IgD-negative memory B cell (primary cell): ENCODE results near the gene PHLDB3. TPM values are rescaled to one million over a fixed set of nuclear protein-coding genes. Genes with fewer than 3 reads are reported as not detected.
A peak's percentile ranks its signal among the peaks of the same experiment; 100 is the strongest.
"Not testable (repeated sequence)": the region's sequence is repeated elsewhere in the genome, so short reads cannot be mapped to it uniquely, and the experiment has no call there.

ENCODE experiments used
- H3K27ac Mint-ChIP-seq, 3 donors: one replicate each; pipeline ENCODE4 v1.8.0; 2020 to 2022; ENCODE audit warnings: mild to moderate bottlenecking in 3 of 3, mixed read lengths in 3 of 3, moderate library complexity in 1 of 3
- H3K27me3 Mint-ChIP-seq: one replicate; pipeline ENCODE4 v1.8.0; 2021; ENCODE audit warnings: mixed read lengths
- H3K36me3 Mint-ChIP-seq: one replicate; pipeline ENCODE4 v1.8.0; 2020; ENCODE audit warnings: mild to moderate bottlenecking, mixed read lengths
- H3K4me1 Mint-ChIP-seq, 3 donors: one replicate each; pipeline ENCODE4 v1.8.0; 2020 to 2022; ENCODE audit warnings: mixed read lengths in 3 of 3, mild to moderate bottlenecking in 1 of 3
- H3K4me3 Mint-ChIP-seq, 4 donors: one replicate each; pipeline ENCODE4 v1.8.0; 2020 to 2022; ENCODE audit warnings: mild to moderate bottlenecking in 4 of 4, mixed read lengths in 4 of 4, moderate library complexity in 3 of 4
- H3K9me3 Mint-ChIP-seq, 3 donors: one replicate each; pipeline ENCODE4 v1.8.0; 2020 to 2021; ENCODE audit warnings: mixed read lengths in 3 of 3, mild to moderate bottlenecking in 1 of 3
- polyA plus RNA-seq: library from polyadenylated mRNA; unstranded; fragments of 300-500 nt; fragmentation: Illumina TruSeq; gene quantifications from one replicate; pipeline ENCODE4 v1.2.3, GENCODE V29; 2021

The PHLDB3 gene
- polyA plus RNA-seq, 1 donor from 2014 or later: 6.8 TPM

GRCh38 chr19:43534816-43535761 lies 30.5 kb upstream of the PHLDB3 start:
- H3K9me3 Mint-ChIP-seq: peaks cover 0 to 10% (median 6%) of the 10 kb centered on the region in 3 donors
- no peaks in the 10 kb centered on the region for H3K27me3 Mint-ChIP-seq
- peaks cover 6 to 14% (median 12%) of the 10 kb centered on the region in 3 donors for H3K4me1 Mint-ChIP-seq
- peak overlapping the region; percentile 78 to 96 (median 92) for H3K27ac Mint-ChIP-seq
- H3K4me3 Mint-ChIP-seq: peak overlapping the region in 2 of 4 donors; percentile 56 to 79
- peaks cover 10% of the 10 kb centered on the region for H3K36me3 Mint-ChIP-seq

DNA sequence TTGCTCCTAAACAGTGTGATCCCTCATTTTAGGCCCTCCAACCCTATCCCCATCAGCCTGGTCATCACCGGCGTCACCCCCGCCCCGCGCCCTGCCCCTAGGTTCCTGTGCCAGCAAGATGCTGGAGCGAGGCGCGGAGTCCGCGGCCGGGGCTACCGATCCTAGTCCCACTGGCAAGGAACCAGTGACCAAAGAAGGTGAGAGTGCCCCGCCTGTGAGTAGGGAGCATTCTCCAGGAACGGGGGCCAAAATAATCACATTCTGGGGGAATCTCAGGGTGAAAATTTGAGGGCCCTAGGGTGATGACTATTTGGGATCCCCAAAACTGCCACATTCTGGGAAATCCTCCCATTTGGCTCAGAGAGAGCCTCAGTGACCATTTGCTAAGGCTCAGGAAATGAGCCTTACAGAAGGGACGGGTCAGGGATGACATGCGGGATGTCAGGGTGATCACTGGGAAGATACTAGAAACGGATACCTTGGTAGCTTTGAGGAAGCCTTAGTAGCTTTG lies 29.8 kb upstream of the PHLDB3 start:
- Mint-ChIP-seq H3K36me3 (peaks cover 10% of the 10 kb centered on the region), H3K4me3 (peak overlapping the region; percentile 74 to 96 (median 93)), H3K9me3 (peaks cover 0 to 10% (median 5%) of the 10 kb centered on the region in 3 donors), H3K4me1 (peaks cover 6 to 14% (median 12%) of the 10 kb centered on the region in 3 donors), H3K27ac (peak overlapping the region in 2 of 3 donors; percentile 96 to 97), H3K27me3 (no peaks in the 10 kb centered on the region)

GRCh38 chr19:43533546-43534304 lies 29.2 kb upstream of the PHLDB3 start:
- Mint-ChIP-seq H3K4me3 (peak overlapping the region; percentile 92 to 98 (median 95)), H3K27me3 (no peaks in the 10 kb centered on the region), H3K36me3 (peaks cover 5% of the 10 kb centered on the region), H3K9me3 (peaks cover 0 to 5% (median 2%) of the 10 kb centered on the region in 3 donors), H3K4me1 (peaks cover 6 to 14% (median 12%) of the 10 kb centered on the region in 3 donors), H3K27ac (peak overlapping the region; percentile 76 to 97 (median 96))

- H3K9me3 Mint-ChIP-seq: no peaks in the 10 kb centered on the region
Observed at GRCh38 chr19:43532962-43533545, 28.5 kb upstream of the PHLDB3 start, which contains the start of gene ZNF575. Gene ZNF575 (plus strand): TSS chr19:43533188. CDS start chr19:43534423, 1,235 bp downstream.

DNA sequence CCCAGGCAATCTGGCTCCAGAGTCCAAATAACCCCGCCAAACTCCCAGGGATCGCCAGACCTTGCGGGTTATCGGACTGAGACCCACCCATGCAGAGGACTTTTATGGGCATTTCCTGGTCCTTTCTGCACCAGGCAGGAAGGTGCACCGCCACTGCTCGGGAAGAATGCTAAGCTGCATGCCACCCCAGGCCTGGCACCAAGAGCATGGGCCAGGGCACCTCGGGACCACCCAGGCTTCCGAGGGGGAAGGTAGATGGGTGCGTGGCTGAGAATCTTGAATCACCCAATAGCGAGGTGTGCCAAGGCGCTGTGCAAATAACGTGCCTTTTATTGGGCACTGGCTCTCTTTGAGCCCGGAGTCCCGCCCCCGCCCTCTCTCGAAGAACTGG lies 28.0 kb upstream of the PHLDB3 start:
- peaks cover 6 to 14% (median 12%) of the 10 kb centered on the region in 3 donors for H3K4me1 Mint-ChIP-seq

More at GRCh38 chr19:43532962-43533545, 28.5 kb upstream of the PHLDB3 start, which contains the start of gene ZNF575:
- Mint-ChIP-seq H3K36me3 (no peaks in the 10 kb centered on the region), H3K4me3 (peak within 1 kb of the TSS; percentile 92 to 98 (median 96)), H3K27ac (peak within 1 kb of the TSS; percentile 76 to 97 (median 96)), H3K27me3 (no peaks in the 10 kb centered on the region), H3K4me1 (peaks cover 6 to 14% (median 12%) of the 10 kb centered on the region in 3 donors)

DNA sequence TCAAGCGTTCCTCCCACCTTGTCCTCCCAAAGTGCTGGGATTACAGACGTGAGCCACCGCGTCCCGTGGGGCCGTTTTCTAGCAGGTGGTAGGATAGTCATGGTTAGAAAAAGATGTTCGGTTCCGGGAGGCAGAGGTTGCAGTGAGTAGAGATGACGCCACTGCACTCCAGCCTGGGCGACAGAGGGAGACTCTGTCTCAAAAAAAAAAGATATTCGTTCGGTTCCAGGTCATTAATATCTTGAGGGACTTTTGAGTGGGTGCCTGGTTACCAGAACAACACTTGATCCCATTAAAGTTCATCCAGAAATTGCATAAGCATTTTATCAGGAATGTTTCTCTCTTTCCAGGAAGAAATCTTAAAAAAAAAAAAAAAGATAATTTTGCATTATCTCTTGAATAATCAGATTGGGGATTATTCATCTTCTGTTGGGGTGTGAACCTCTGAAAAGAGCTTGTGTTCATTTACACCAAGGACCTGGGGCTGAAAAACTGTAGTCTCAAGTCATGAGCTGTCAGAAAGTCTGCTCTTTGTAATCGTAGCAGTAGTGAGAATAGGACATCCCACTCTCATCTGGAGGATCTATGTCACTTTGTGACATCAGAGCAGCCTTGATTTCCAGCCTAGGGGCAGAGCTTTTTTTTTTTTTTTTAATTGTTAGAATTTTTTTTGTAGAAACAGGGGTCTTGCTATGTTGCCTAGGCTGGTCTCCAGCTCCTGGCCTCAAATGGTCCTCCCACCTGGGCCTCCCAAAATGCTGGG lies 23.5 kb upstream of the PHLDB3 start:
- Mint-ChIP-seq H3K4me1 (peaks cover 6 to 22% (median 11%) of the 10 kb centered on the region in 3 donors), H3K36me3 (no peaks in the 10 kb centered on the region), H3K9me3 (no peaks in the 10 kb centered on the region), H3K27ac (no peak overlapping the region), H3K4me3 (peak overlapping the region in 3 of 4 donors; percentile 16 to 96 (median 63)), H3K27me3 (no peaks in the 10 kb centered on the region)

More for the DNA sequence above, 28.0 kb upstream of the PHLDB3 start:
- H3K9me3 Mint-ChIP-seq: no peaks in the 10 kb centered on the region
- no peaks in the 10 kb centered on the region for H3K36me3 Mint-ChIP-seq
- peak overlapping the region; percentile 92 to 97 (median 94) for H3K4me3 Mint-ChIP-seq
- no peaks in the 10 kb centered on the region for H3K27me3 Mint-ChIP-seq
- H3K27ac Mint-ChIP-seq: peak overlapping the region; percentile 76 to 96 (median 96)

GRCh38 chr19:43526884-43527859 lies 22.6 kb upstream of the PHLDB3 start, which contains the start of gene ETHE1:
Gene ETHE1 (minus strand): TSS chr19:43527201. CDS start chr19:43527177, 24 bp downstream.
- Mint-ChIP-seq H3K36me3 (no peaks in the 10 kb centered on the region), H3K9me3 (no peaks in the 10 kb centered on the region), H3K27me3 (no peaks in the 10 kb centered on the region), H3K4me1 (peaks cover 6 to 19% (median 6%) of the 10 kb centered on the region in 3 donors), H3K27ac (peak within 1 kb of the TSS in 2 of 3 donors; percentile 4 to 86), H3K4me3 (peak within 1 kb of the TSS; percentile 63 to 96 (median 90))

- no peaks in the 10 kb centered on the region for H3K36me3 Mint-ChIP-seq
- H3K4me1 Mint-ChIP-seq: peaks cover 6 to 19% (median 6%) of the 10 kb centered on the region in 3 donors
- peak overlapping the region in 2 of 3 donors; percentile 4 to 86 for H3K27ac Mint-ChIP-seq
- no peaks in the 10 kb centered on the region for H3K27me3 Mint-ChIP-seq
- H3K4me3 Mint-ChIP-seq: peak overlapping the region; percentile 63 to 96 (median 90)
- no peaks in the 10 kb centered on the region for H3K9me3 Mint-ChIP-seq
Observed at GRCh38 chr19:43525836-43526771, 21.6 kb upstream of the PHLDB3 start.

- Mint-ChIP-seq H3K36me3 (no peaks in the 10 kb centered on the region), H3K4me3 (peak overlapping the region; percentile 63 to 96 (median 90)), H3K9me3 (no peaks in the 10 kb centered on the region), H3K27ac (peak overlapping the region; percentile 0 to 64 (median 1)), H3K27me3 (no peaks in the 10 kb centered on the region), H3K4me1 (peaks cover 6 to 19% (median 6%) of the 10 kb centered on the region in 3 donors)
Observed at GRCh38 chr19:43524922-43525835, 20.6 kb upstream of the PHLDB3 start.

- H3K4me3 Mint-ChIP-seq, H3K27me3 Mint-ChIP-seq, H3K36me3 Mint-ChIP-seq, H3K27ac Mint-ChIP-seq, H3K9me3 Mint-ChIP-seq: not testable (repeated sequence)
- peaks cover 13 to 24% (median 13%) of the 10 kb centered on the region in 3 donors for H3K4me1 Mint-ChIP-seq
Observed at GRCh38 chr19:43523696-43524095, 19.1 kb upstream of the PHLDB3 start.

DNA sequence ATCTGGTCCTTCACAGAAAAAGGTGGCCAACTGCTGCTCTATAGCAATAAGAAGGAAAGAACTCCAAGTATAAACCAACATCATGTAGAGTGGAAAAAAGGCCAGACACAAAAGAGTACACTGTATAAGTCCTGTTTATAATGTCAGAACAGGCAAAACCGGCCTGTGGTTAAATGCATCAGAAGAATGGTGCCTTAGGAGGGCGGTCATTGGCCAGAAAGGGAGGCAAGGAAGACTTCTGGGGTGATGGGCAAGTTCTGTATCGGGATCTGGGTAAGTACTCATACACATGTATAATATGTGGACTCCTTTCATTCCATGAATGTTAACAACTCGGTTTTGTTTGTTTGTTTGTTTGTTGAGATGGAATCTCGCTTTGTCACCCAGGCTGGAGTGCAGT lies 18.4 kb upstream of the PHLDB3 start:
- H3K27me3 Mint-ChIP-seq: no peaks in the 10 kb centered on the region
- no peak overlapping the region for H3K27ac Mint-ChIP-seq
- no peaks in the 10 kb centered on the region for H3K9me3 Mint-ChIP-seq
- H3K4me1 Mint-ChIP-seq: peaks cover 19 to 27% (median 20%) of the 10 kb centered on the region in 3 donors
- no peaks in the 10 kb centered on the region for H3K36me3 Mint-ChIP-seq
- H3K4me3 Mint-ChIP-seq: no peak overlapping the region
